Esophagus squamous epithelium (tissue), 4 donors: ENCODE measurements around the gene HBE1.

Experiments
- CTCF ChIP-seq, 6 experiments: fragments of 450-650 bp in 4 of 6; fragments of 200-600 bp in 2 of 6; sonication (generic) in 2 of 6; IDR thresholded peaks; one replicate each; pipeline ENCODE4 v1.5.1; 2016 to 2019; ENCODE audit warnings: antibody characterized with exemption in 6 of 6, mild to moderate bottlenecking in 4 of 6, moderate library complexity in 4 of 6
- POLR2A ChIP-seq, 4 donors: fragments of 450-650 bp; IDR thresholded peaks; one replicate each; pipeline ENCODE4 v1.6.1; 2017; ENCODE audit warnings: antibody characterized with exemption in 4 of 4, mild to moderate bottlenecking in 4 of 4, moderate library complexity in 3 of 4

GRCh38 chr11:5290106-5290505 is 20.4 kb upstream of the HBE1 start:
- TF ChIP-seq CTCF (IDR thresholded peaks at IDR 0.05) (no peak), POLR2A (IDR thresholded peaks at IDR 0.05) (no peak)
